ENCODE results near the gene RMI2. TPM values are rescaled to one million over a fixed set of nuclear protein-coding genes. Genes with fewer than 3 reads are reported as not detected.

RMI2 gene
- 25.8 to 34.3 TPM (median 32.6 TPM) in 5 replicates for total RNA-seq (2022; extraction: Qiagen RNA extraction)

DNA sequence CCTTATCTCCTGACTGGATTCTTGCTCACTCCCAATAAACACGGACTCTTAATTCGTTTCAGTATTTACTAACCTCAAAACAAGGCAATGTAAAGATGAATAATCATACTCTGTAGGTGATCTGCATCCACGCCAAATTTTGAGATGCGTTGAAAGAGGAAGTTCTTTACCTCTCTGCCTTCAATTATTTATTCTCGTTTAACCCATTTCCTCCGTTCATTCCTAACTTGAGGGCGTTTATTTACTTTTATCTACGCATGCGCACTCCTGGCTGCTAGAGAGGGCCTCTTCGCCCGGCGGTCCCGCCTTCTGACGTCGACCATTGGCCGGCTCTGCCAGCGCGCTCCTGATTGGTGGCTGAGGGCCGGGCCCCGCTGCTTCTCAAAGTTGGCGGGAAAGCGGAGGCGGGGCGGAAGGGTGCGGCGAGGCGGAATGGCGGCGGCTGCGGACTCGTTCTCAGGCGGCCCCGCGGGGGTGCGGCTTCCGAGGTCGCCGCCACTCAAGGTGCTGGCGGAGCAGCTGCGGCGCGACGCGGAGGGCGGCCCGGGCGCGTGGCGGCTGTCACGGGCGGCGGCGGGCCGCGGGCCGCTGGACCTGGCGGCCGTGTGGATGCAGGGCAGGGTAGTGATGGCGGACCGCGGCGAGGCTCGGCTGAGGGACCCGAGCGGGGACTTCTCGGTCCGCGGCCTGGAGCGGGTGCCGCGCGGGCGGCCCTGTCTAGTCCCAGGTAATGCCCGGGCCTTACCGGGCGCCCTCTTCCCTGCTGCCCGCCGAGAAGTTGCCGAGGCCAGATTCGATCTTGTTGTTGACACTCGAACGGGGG is at the start of gene RMI2:
TSS of gene RMI2 (plus strand) at position 420 of the 823 bp plus-strand sequence. CDS start at position 433, 13 bp downstream.

Other genes with a start within 250 kb of the RMI2 start
- gene SOCS1, start 89.3 kb upstream of the RMI2 start, total RNA-seq (2022; extraction: Qiagen RNA extraction): 2.9 to 11.1 TPM (median 7.7 TPM) in 5 replicates
- gene TNP2, start 76.1 kb upstream of the RMI2 start, total RNA-seq (2022; extraction: Qiagen RNA extraction): not detected in 5 replicates
- not detected in 5 replicates for gene PRM3, start 71.8 kb upstream of the RMI2 start, total RNA-seq (2022; extraction: Qiagen RNA extraction)
- not detected in 5 replicates for gene PRM2, start 69.0 kb upstream of the RMI2 start, total RNA-seq (2022; extraction: Qiagen RNA extraction)
- gene PRM1, start 64.1 kb upstream of the RMI2 start, total RNA-seq (2022; extraction: Qiagen RNA extraction): not detected in 5 replicates
- 174 to 200 TPM (median 182 TPM) in 5 replicates for gene LITAF, start 241.5 kb downstream of the RMI2 start, total RNA-seq (2022; extraction: Qiagen RNA extraction)